DOHH2 (cell line): ENCODE measurements around the gene EDN3.
"Not testable (repeated sequence)": the region's sequence is repeated elsewhere in the genome, so short reads cannot be mapped to it uniquely, and the experiment has no call there.

Experiments used
- EZH2phosphoT487 ChIP-seq: fragments of 200-600 bp; sonication (generic); IDR thresholded peaks from 2 replicates; pipeline ENCODE4 v1.6.1; 2017; ENCODE audit warnings: borderline replicate concordance, mild to moderate bottlenecking, antibody characterized with exemption, low read length, moderate library complexity, mixed read lengths
- TF ChIP-seq, protein P1 (sequence below): fragments of 200-600 bp; sonication (generic); IDR thresholded peaks from one replicate; pipeline ENCODE4 v1.5.1; 2014; ENCODE audit warnings: antibody characterized with exemption, mild to moderate bottlenecking, low read depth, low read length; ENCODE audit not compliant: poor library complexity, severe bottlenecking

- TF ChIP-seq, protein P1, sequence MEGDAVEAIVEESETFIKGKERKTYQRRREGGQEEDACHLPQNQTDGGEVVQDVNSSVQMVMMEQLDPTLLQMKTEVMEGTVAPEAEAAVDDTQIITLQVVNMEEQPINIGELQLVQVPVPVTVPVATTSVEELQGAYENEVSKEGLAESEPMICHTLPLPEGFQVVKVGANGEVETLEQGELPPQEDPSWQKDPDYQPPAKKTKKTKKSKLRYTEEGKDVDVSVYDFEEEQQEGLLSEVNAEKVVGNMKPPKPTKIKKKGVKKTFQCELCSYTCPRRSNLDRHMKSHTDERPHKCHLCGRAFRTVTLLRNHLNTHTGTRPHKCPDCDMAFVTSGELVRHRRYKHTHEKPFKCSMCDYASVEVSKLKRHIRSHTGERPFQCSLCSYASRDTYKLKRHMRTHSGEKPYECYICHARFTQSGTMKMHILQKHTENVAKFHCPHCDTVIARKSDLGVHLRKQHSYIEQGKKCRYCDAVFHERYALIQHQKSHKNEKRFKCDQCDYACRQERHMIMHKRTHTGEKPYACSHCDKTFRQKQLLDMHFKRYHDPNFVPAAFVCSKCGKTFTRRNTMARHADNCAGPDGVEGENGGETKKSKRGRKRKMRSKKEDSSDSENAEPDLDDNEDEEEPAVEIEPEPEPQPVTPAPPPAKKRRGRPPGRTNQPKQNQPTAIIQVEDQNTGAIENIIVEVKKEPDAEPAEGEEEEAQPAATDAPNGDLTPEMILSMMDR = not testable (repeated sequence)
- not testable (repeated sequence) for TF ChIP-seq EZH2phosphoT487
These were observed 58.4 kb downstream of the EDN3 start for GRCh38 chr20:59358793-59359192.
